Esophagus muscularis mucosa (tissue), 3 donors: Measurements from ENCODE around the gene CHST15.

Experiments used
- CTCF ChIP-seq, 3 experiments: fragments of 200-600 bp in 2 of 3; fragments of 450-650 bp in 1 of 3; sonication (generic) in 2 of 3; IDR thresholded peaks; one replicate each; pipeline ENCODE4 v1.5.1; 2017 to 2019; ENCODE audit warnings: antibody characterized with exemption in 3 of 3, mild to moderate bottlenecking in 2 of 3, moderate library complexity in 1 of 3
- POLR2A ChIP-seq: fragments of 450-650 bp; IDR thresholded peaks from one replicate; pipeline ENCODE4 v1.6.1; 2017; ENCODE audit warnings: antibody characterized with exemption, moderate library complexity, mild to moderate bottlenecking, low read depth

GRCh38 chr10:124068929-124069328 lies 24.5 kb downstream of the CHST15 start:
- no peak for TF ChIP-seq CTCF (IDR thresholded peaks at IDR 0.05)
- no peak for TF ChIP-seq POLR2A
